HL-60 (cell line): ENCODE data around the gene CLPTM1L.

Experiments
- POLR2AphosphoS5 ChIP-seq: IDR thresholded peaks from 2 replicates; pipeline ENCODE4 v1.6.1; 2012; ENCODE audit warnings: low read depth
- TF ChIP-seq, protein P1 (sequence below): IDR thresholded peaks from one replicate; pipeline ENCODE4 v1.5.1; 2011; ENCODE audit warnings: low read length, control low read depth, inconsistent platforms; ENCODE audit not compliant: insufficient read depth

DNA sequence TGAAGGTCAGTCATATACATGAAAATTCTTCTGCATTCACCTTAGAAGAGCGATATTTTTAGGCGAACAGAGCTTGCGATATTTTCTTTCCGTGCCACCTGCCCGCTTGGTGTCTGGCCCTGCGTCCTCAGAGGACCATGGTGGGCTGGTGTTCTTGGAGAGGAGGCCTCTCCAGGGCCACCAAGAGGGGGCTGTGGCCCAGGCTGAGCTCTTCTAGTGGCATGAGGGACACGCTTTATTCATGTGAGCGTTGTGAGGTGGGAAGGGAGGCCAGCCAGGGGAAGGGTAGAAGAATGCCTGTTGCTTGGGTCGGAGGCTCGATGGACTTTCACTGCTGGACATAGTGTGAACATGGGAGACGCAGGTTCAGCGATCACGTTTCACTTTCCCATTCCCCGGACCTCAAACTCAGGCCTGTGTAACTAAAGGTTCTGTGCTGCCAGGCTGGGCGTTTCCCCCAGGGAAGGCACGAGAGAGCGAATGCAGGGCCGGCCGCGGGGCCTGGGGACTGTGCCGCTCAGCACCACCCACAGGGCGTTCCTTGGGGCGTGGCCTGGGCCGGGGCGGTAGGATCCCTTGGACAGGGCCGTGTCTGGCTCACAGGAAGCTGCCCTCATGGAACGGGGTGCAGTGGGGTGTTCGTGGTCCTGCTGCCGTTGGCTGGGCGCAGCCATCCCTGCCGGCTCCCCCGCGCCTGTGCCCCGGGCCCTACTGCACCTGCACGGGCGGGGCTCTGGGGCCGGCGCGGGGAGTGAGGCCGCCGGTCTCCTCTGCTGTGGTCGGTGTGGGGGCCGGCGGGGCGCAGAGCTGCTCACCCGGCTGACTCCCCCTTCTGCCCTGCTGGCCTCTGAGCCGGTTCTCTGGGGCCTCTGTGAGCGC lies 40.7 kb upstream of the CLPTM1L start:
- TF ChIP-seq, protein P1, sequence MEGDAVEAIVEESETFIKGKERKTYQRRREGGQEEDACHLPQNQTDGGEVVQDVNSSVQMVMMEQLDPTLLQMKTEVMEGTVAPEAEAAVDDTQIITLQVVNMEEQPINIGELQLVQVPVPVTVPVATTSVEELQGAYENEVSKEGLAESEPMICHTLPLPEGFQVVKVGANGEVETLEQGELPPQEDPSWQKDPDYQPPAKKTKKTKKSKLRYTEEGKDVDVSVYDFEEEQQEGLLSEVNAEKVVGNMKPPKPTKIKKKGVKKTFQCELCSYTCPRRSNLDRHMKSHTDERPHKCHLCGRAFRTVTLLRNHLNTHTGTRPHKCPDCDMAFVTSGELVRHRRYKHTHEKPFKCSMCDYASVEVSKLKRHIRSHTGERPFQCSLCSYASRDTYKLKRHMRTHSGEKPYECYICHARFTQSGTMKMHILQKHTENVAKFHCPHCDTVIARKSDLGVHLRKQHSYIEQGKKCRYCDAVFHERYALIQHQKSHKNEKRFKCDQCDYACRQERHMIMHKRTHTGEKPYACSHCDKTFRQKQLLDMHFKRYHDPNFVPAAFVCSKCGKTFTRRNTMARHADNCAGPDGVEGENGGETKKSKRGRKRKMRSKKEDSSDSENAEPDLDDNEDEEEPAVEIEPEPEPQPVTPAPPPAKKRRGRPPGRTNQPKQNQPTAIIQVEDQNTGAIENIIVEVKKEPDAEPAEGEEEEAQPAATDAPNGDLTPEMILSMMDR = no peak
- TF ChIP-seq POLR2AphosphoS5 = peak; percentile 20; the same call in 1 of the 2 replicates
